ENCODE results near the gene DMD. TPM values are rescaled to one million over a fixed set of nuclear protein-coding genes. Genes with fewer than 3 reads are reported as not detected.

The DMD gene
- total and polyA plus RNA-seq, 2 of the 8 experiments (the other 6 are each of a cell fraction or from before 2014, with no cell fraction given) = 4.8 to 7.4 TPM

DNA sequence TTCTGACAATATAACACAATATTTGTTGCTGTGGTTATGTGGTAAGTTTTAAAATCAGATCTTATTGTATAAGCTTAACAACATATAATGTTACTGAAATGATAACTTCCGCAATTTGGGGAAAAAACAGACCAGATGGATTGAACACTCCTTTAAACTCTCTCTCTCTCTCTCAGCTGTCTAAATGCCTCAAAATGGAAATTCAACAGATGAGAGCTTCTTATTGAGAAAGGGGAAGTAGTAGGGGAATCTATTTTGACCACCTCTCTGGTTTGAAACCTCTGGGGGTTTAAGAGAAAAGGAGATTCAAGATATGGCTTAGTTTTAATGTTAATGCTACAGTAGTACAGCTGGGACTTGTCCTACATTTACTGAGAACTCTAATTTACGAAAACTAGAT lies 40.3 kb downstream of the DMD start:
- Histone ChIP-seq H4K91ac (replicated peaks; ENCODE audit: insufficient read length, low read length) (no peak overlapping the region), H2AFZ (ENCODE audit: low read length) (no peak overlapping the region), H3K23ac (ENCODE audit: insufficient read length) (no peak overlapping the region), H2BK5ac (ENCODE audit: low read depth, low read length) (no peak overlapping the region), H3K79me1 (ENCODE audit: low read depth, low read length) (no peaks in the 10 kb centered on the region), H3K4me1 (replicated peaks in 1 of 4; ENCODE audit: control insufficient read depth in 3 of 4, insufficient read depth in 4 of 4, low read length in 3 of 4) (no peaks in the 10 kb centered on the region), H2AK5ac (ENCODE audit: low read depth, low read length) (no peak overlapping the region), H3K27me3 (replicated peaks in 1 of 4; ENCODE audit: control insufficient read depth in 3 of 4, extremely low read depth in 1 of 4, insufficient read depth in 3 of 4, low read length in 3 of 4) (no peaks in the 10 kb centered on the region), H3K14ac (ENCODE audit: insufficient read length) (no peak overlapping the region), H4K8ac (ENCODE audit: extremely low read depth, insufficient read depth, low read length) (no peak overlapping the region), H4K20me1 (replicated peaks in 1 of 2; ENCODE audit: control insufficient read depth in 1 of 2, insufficient read depth in 2 of 2, low read length in 2 of 2) (no peaks in the 10 kb centered on the region), H4K5ac (ENCODE audit: insufficient read length, low read depth, low read length) (no peak overlapping the region), H3K18ac (ENCODE audit: extremely low read depth, low read length) (no peak overlapping the region), H3K9ac (replicated peaks in 1 of 4; ENCODE audit: extremely low read depth in 1 of 4, low read depth in 3 of 4, low read length in 3 of 4) (no peak overlapping the region), H2BK15ac (ENCODE audit: low read length) (no peak overlapping the region), H3K27ac (ENCODE audit: low read depth, low read length) (no peak overlapping the region), H3K4me2 (ENCODE audit: insufficient read depth in 1 of 2, low read depth in 2 of 2, low read length in 2 of 2) (no peak overlapping the region), H3K9me3 (ENCODE audit: insufficient read depth in 2 of 2, low read depth in 1 of 2, low read length in 1 of 2) (no peaks in the 10 kb centered on the region), H3K79me2 (ENCODE audit: control insufficient read depth in 1 of 2, insufficient read depth in 2 of 2, low read length in 2 of 2) (no peaks in the 10 kb centered on the region), H2BK12ac (ENCODE audit: low read depth, low read length) (no peak overlapping the region), H2BK20ac (ENCODE audit: low read length) (no peak overlapping the region), H2BK120ac (replicated peaks; ENCODE audit: low read depth, low read length) (no peak overlapping the region), H3K36me3 (ENCODE audit: control insufficient read depth in 2 of 4, insufficient read depth in 4 of 4, low read length in 3 of 4) (no peaks in the 10 kb centered on the region), H3K4ac (replicated peaks; ENCODE audit: insufficient read length, low read depth, low read length) (no peak overlapping the region), H3K4me3 (ENCODE audit: extremely low read depth in 1 of 4, insufficient read depth in 2 of 4, low read depth in 3 of 4, low read length in 4 of 4) (no peak overlapping the region), H3K56ac (replicated peaks; ENCODE audit: insufficient read length, low read depth, low read length) (no peak overlapping the region), H3K23me2 (ENCODE audit: low read depth, low read length) (no peaks in the 10 kb centered on the region)
- ChIA-PET CTCF (ENCODE audit: partially characterized antibody) (interaction anchor here (0.5 to 0.6 kb wide), 2 partner anchors 802 to 1274 kb away, joined by 3 read pairs; no protein-coding TSS in a partner anchor), POLR2A (ENCODE audit: partially characterized antibody) (no interaction called here)
- no peak for DNase-seq (ENCODE audit: low read depth in 1 of 2, low spot score in 2 of 2)
- no peak for FAIRE-seq
- 100% methylated on average over 2 of the region's 2 CpGs; no CpG with 5 or more reads in 1 of the 2 experiments for WGBS, 2 experiments (ENCODE audit: extremely low coverage in 1 of 2, insufficient coverage in 1 of 2, insufficient read length in 1 of 2, insufficient replicate concordance in 2 of 2, low coverage in 1 of 2, low lambda C conversion rate in 2 of 2, missing lambda C conversion rate in 1 of 2)
- TF ChIP-seq SIN3A (conservative IDR thresholded peaks at IDR 0.05 in 1 of 2, IDR thresholded peaks at IDR 0.05 in 1 of 2; ENCODE audit: low read depth in 1 of 2, low read length in 2 of 2) (no peak), CBX8 (IDR thresholded peaks at IDR 0.05; ENCODE audit: borderline replicate concordance, low read depth, low read length) (no peak), BACH1 (IDR thresholded peaks at IDR 0.05; ENCODE audit: low read length) (no peak), YY1 (IDR thresholded peaks at IDR 0.05; ENCODE audit: low read depth, low read length) (no peak), TAF7 (optimal IDR thresholded peaks at IDR 0.05; ENCODE audit: borderline replicate concordance, low read depth, low read length) (no peak)
- TF ChIP-seq, protein P1, sequence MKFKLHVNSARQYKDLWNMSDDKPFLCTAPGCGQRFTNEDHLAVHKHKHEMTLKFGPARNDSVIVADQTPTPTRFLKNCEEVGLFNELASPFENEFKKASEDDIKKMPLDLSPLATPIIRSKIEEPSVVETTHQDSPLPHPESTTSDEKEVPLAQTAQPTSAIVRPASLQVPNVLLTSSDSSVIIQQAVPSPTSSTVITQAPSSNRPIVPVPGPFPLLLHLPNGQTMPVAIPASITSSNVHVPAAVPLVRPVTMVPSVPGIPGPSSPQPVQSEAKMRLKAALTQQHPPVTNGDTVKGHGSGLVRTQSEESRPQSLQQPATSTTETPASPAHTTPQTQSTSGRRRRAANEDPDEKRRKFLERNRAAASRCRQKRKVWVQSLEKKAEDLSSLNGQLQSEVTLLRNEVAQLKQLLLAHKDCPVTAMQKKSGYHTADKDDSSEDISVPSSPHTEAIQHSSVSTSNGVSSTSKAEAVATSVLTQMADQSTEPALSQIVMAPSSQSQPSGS (IDR thresholded peaks at IDR 0.05; ENCODE audit: low read length) = no peak

Measured in H1 (cell line).